ENCODE data around the gene MYH16. TPM values are rescaled to one million over a fixed set of nuclear protein-coding genes. Genes with fewer than 3 reads are reported as not detected.

MYH16 gene
- total RNA-seq (2022; extraction: Qiagen RNA extraction) = 0.27 to 0.41 TPM (median 0.34 TPM) in 5 replicates

GRCh38 chr7:99272476-99273045 is at the start of gene MYH16:
MYH16 (plus strand) TSS chr7:99272839.

GRCh38 chr7:99325592-99326407 is 53.2 kb downstream of the MYH16 start, which contains the start of gene ARPC1A:
ARPC1A (plus strand) TSS chr7:99325898; CDS start chr7:99333354, 7,456 bp downstream.

Other genes starting within 250 kb of the MYH16 start
- 18.7 to 23.6 TPM (median 20.8 TPM) in 5 replicates for gene SMURF1, start 128.7 kb upstream of the MYH16 start, total RNA-seq (2022; extraction: Qiagen RNA extraction)
- 1.0 to 1.5 TPM (median 1.2 TPM) in 5 replicates for gene KPNA7, start 64.7 kb upstream of the MYH16 start, total RNA-seq (2022; extraction: Qiagen RNA extraction)
- gene ARPC1A, start 53.1 kb downstream of the MYH16 start, total RNA-seq (2022; extraction: Qiagen RNA extraction) = 118 to 133 TPM (median 125 TPM) in 5 replicates
- gene ARPC1B, start 101.9 kb downstream of the MYH16 start, total RNA-seq (2022; extraction: Qiagen RNA extraction) = 277 to 306 TPM (median 283 TPM) in 5 replicates
- gene PDAP1, start 135.8 kb downstream of the MYH16 start, total RNA-seq (2022; extraction: Qiagen RNA extraction) = 166 to 191 TPM (median 177 TPM) in 5 replicates
- 125 to 150 TPM (median 135 TPM) in 5 replicates for gene BUD31, start 136.1 kb downstream of the MYH16 start, total RNA-seq (2022; extraction: Qiagen RNA extraction)
- 6.1 to 7.3 TPM (median 6.9 TPM) in 5 replicates for gene PTCD1, start 166.0 kb downstream of the MYH16 start, total RNA-seq (2022; extraction: Qiagen RNA extraction)
- gene CPSF4, start 166.1 kb downstream of the MYH16 start, total RNA-seq (2022; extraction: Qiagen RNA extraction) = 30.8 to 42.9 TPM (median 41.9 TPM) in 5 replicates
- gene ATP5MF, start 193.3 kb downstream of the MYH16 start, total RNA-seq (2022; extraction: Qiagen RNA extraction) = 902 to 1,182 TPM (median 918 TPM) in 5 replicates
- 7.8 to 9.1 TPM (median 8.3 TPM) in 5 replicates for gene ZNF789, start 200.1 kb downstream of the MYH16 start, total RNA-seq (2022; extraction: Qiagen RNA extraction)
- gene ZNF394, start 227.4 kb downstream of the MYH16 start, total RNA-seq (2022; extraction: Qiagen RNA extraction) = 15.9 to 18.4 TPM (median 17.9 TPM) in 5 replicates
- gene ZKSCAN5, start 231.8 kb downstream of the MYH16 start, total RNA-seq (2022; extraction: Qiagen RNA extraction) = 8.3 to 10.8 TPM (median 8.8 TPM) in 5 replicates